ENCODE measurements around the gene GZMM. TPM values are rescaled to one million over a fixed set of nuclear protein-coding genes. Genes with fewer than 3 reads are reported as not detected.

The GZMM gene
- total and polyA plus RNA-seq, 8 donors, result 0.45 to 1.4 (median 0.70) TPM; not detected in 1

DNA sequence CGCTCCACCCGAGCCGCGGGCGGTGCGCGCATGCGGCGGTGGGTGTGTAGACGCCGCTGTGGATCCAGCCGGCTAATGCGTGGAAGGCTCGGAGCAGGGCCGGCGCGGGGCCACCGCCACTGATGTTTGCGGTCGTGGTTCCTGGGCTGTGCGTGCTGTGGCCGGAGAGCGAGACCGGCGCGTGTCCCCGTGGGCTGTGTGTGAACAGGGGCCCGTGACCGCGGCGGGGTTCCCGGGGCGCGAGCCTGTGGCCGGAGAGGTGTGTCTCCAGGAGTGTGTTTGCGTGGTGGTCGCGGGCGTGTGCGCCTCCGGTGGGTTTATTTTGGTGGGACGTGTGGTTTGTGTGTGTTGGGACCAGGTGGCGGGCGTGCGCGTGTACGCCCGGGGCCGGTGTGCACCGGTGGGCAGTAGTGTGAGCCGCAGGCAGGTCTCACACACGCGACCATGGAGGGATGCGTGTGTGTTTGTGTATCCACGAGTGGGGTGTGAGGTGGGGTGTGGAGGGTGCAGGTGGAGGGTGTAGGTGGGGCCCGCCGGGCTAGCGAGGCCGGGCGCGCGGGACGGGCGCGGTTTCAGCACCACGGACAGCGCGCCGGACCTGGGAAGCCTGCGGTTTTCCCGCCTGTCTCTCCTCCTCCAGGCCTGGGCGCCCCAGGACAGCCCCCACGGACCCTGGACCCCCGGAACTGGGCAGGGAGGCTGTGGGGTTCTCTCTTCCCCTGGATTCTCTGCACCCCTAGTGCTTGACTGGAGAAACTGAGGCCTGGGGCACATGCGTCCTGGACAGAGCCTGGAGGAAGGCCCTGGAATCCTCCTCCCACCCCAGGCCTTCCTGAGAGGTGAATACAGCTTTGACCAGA, 47.5 kb downstream of the GZMM start:
- Histone ChIP-seq H3K27ac (no peak overlapping the region), H3K4me1 (peaks cover 0 to 21% of the 10 kb centered on the region in 2 donors), H3K4me3 (no peak overlapping the region), H3K36me3 (no peaks in the 10 kb centered on the region), H3K27me3 (peaks cover 33 to 93% of the 10 kb centered on the region in 2 donors), H3K9me3 (no peaks in the 10 kb centered on the region)
- peak; percentile 67 for ATAC-seq
- intact Hi-C loops (cut with DNase I), result no loop called here
- TF ChIP-seq, protein P1, sequence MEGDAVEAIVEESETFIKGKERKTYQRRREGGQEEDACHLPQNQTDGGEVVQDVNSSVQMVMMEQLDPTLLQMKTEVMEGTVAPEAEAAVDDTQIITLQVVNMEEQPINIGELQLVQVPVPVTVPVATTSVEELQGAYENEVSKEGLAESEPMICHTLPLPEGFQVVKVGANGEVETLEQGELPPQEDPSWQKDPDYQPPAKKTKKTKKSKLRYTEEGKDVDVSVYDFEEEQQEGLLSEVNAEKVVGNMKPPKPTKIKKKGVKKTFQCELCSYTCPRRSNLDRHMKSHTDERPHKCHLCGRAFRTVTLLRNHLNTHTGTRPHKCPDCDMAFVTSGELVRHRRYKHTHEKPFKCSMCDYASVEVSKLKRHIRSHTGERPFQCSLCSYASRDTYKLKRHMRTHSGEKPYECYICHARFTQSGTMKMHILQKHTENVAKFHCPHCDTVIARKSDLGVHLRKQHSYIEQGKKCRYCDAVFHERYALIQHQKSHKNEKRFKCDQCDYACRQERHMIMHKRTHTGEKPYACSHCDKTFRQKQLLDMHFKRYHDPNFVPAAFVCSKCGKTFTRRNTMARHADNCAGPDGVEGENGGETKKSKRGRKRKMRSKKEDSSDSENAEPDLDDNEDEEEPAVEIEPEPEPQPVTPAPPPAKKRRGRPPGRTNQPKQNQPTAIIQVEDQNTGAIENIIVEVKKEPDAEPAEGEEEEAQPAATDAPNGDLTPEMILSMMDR (IDR thresholded peaks at IDR 0.05), result no peak
- DNase-seq, result peak in 2 of 4 donors; percentile 36 to 70

DNA sequence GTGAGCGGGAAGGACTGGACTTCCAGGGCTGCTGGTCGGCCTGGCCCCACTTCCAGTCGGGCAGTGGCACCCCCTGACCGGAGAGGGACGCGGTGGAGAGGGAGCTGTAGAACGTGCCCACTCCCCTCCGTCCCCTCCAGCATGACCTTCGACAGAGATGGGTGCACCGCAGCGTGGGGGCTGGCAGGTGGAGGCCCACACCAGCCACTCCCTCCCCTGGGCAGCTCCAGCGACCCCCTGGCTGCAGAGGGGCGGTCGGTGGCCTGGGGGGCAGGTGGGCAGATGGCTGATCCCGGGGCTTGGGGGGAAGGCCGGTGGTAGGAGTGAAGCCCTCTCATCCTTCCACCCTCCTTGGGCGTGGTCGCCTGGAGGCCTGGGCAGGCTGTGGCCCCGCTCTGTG, 48.2 kb downstream of the GZMM start:
- no peak overlapping the region for H3K27ac ChIP-seq
- peak in 1 of 4 donors; percentile 66 for DNase-seq
- H3K4me3 ChIP-seq, result no peak overlapping the region
- no peaks in the 10 kb centered on the region for H3K36me3 ChIP-seq
- no peaks in the 10 kb centered on the region for H3K9me3 ChIP-seq
- peaks cover 0 to 21% of the 10 kb centered on the region in 2 donors for H3K4me1 ChIP-seq
- intact Hi-C loops (cut with DNase I), result no loop called here
- peaks cover 33 to 93% of the 10 kb centered on the region in 2 donors for H3K27me3 ChIP-seq
- TF ChIP-seq, protein P1 (IDR thresholded peaks at IDR 0.05), result no peak
- no peak for ATAC-seq

DNA sequence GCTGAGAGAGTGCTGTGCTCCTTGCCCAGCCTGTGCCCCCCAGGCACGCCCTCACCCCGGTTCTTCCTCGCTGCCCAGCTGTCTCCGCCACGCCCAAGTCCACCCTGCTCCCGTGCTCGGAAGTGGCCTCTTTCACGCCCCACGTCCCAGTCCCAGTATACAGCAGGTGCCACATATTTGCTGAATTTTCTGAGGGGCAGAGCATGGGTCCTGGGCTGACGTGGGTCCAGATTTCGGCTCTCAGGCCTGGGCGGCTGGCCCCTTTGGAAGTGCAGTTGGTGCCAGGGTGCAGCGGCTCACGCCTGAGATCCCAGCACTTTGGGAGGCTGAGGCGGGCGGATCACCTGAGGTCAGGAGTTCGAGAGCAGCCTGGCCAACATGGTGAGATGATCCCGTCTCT, 49.2 kb downstream of the GZMM start:
- Histone ChIP-seq H3K4me3 (no peak overlapping the region), H3K4me1 (peaks cover 0 to 20% of the 10 kb centered on the region in 2 donors), H3K9me3 (no peaks in the 10 kb centered on the region), H3K27me3 (peaks cover 30 to 84% of the 10 kb centered on the region in 2 donors), H3K27ac (no peak overlapping the region), H3K36me3 (no peaks in the 10 kb centered on the region)
- intact Hi-C loops (cut with DNase I), result no loop called here
- DNase-seq (no peak), ATAC-seq (no peak)
- TF ChIP-seq, protein P1 (IDR thresholded peaks at IDR 0.05), result no peak

DNA sequence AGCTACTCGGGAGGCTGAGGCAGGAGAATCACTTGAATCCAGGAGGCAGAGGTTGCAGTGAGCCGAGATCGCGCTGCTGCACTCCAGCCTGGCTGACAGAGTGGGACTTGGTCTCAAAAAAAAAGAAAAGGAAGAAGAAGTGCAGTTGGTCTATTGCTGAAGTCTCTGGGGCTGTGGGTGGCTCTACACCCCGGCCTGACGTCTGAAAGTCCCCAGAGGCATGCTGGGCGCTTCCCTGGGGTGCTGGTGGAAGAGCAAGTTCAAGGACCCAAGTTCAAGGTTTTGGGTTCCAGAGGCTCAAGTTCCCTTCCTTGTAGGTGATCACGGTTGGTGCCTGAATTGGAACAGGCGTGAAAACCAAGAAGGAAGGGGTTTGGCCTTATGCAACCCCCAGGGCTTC, 49.7 kb downstream of the GZMM start:
- Histone ChIP-seq H3K27me3 (peaks cover 25 to 80% of the 10 kb centered on the region in 2 donors), H3K4me1 (peaks cover 0 to 15% of the 10 kb centered on the region in 2 donors), H3K4me3 (no peak overlapping the region), H3K27ac (no peak overlapping the region), H3K9me3 (no peaks in the 10 kb centered on the region), H3K36me3 (no peaks in the 10 kb centered on the region)
- intact Hi-C loops (cut with DNase I), result no loop called here
- TF ChIP-seq, protein P1 (IDR thresholded peaks at IDR 0.05), result no peak
- ATAC-seq, result no peak
- DNase-seq, result no peak

DNA sequence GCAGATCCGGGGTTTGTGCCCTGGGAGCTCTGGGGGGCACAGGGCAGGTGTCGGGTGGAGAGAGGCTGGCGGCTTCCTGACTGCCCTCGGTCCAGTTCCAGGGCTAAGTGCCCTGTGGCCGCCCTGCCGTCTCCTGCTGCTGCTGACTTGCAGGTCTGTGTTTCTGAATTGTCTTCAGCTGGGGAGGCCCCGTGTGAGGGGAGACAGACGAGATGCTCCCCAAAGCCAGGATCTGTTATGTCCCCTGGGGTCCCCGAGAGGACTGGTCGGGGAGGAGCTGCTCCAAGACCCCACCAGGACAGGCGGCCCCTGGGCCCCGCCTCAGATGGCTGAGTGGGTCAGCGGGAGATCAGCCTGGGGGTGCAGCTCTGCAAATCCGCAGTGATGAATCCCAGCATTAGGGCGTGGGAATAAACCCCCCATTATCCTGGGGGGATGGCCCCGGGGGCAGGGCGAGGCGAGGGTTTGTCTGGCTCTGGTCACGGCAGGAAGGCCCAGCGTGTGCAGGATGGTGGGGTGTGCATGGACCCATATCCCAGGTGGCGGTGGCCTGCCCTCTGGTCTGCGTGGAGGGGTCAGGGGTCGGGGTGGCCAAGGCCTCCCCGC, 50.5 kb downstream of the GZMM start:
- peaks cover 17 to 71% of the 10 kb centered on the region in 2 donors for H3K27me3 ChIP-seq
- ATAC-seq (no peak), DNase-seq (no peak)
- H3K36me3 ChIP-seq, result no peaks in the 10 kb centered on the region
- peaks cover 0 to 10% of the 10 kb centered on the region in 2 donors for H3K4me1 ChIP-seq
- intact Hi-C loops (cut with DNase I), result no loop called here
- no peak overlapping the region for H3K4me3 ChIP-seq
- TF ChIP-seq, protein P1 (IDR thresholded peaks at IDR 0.05), result no peak
- no peak overlapping the region for H3K27ac ChIP-seq
- no peaks in the 10 kb centered on the region for H3K9me3 ChIP-seq

All from left lung (tissue), 10 donors.